Natural killer cell treated with Interleukin-12 subunit alpha and Interleukin-12 subunit beta and Interleukin-15 and Interleukin-18, amount 100 ng/mL, for 72 hours (primary cell): ENCODE measurements around the gene HACD1. TPM values are rescaled to one million over a fixed set of nuclear protein-coding genes. Genes with fewer than 3 reads are reported as not detected.

ENCODE experiments used
- ATAC-seq, 2 donors: fragments of 150-1000 bp; cut with Tn5 transposase in 1 of 2; sonication (Bioruptor Pico), chemical (Tn5 transposase) in 1 of 2; 2 replicates each; pipeline ENCODE4 v1.10.0; 2021
- DNase-seq: peaks from one replicate; pipeline ENCODE4 v3.0.0; 2022; ENCODE audit warnings: low spot score
- H3K27ac Mint-ChIP-seq, 2 donors: 1 replicate in 1 of 2; 2 replicates in 1 of 2; pipeline ENCODE4 v1.8.0; 2022; ENCODE audit warnings: mixed read lengths in 2 of 2, mild to moderate bottlenecking in 1 of 2, moderate library complexity in 1 of 2
- H3K27me3 Mint-ChIP-seq, 2 donors: 1 replicate in 1 of 2; 2 replicates in 1 of 2; pipeline ENCODE4 v1.8.0; 2022; ENCODE audit warnings: mixed read lengths in 2 of 2
- H3K36me3 Mint-ChIP-seq: one replicate; pipeline ENCODE4 v1.8.0; 2022; ENCODE audit warnings: mixed read lengths
- H3K4me1 Mint-ChIP-seq, 2 donors: 1 replicate in 1 of 2; 2 replicates in 1 of 2; pipeline ENCODE4 v1.8.0; 2022; ENCODE audit warnings: low read depth in 2 of 2, mixed read lengths in 2 of 2, mild to moderate bottlenecking in 1 of 2
- H3K4me3 Mint-ChIP-seq: one replicate; pipeline ENCODE4 v1.8.0; 2022; ENCODE audit warnings: mixed read lengths
- H3K9me3 Mint-ChIP-seq: 2 replicates; pipeline ENCODE4 v1.8.0; 2022; ENCODE audit warnings: mixed read lengths
- total RNA-seq, 2 donors: library from RNA; stranded (reverse); gene quantifications; one replicate each; pipeline ENCODE4 v1.2.3, GENCODE V29; 2022

The HACD1 gene
- total RNA-seq, 2 donors from 2014 or later = 1.2 to 2.3 TPM

GRCh38 chr10:17586821-17587234 lies 30.3 kb downstream of the HACD1 start:
- peaks cover 4 to 13% of the 10 kb centered on the region in 2 donors for H3K4me1 Mint-ChIP-seq
- peak in 1 of 2 donors; percentile 57 for ATAC-seq
- no peaks in the 10 kb centered on the region for H3K36me3 Mint-ChIP-seq
- H3K4me3 Mint-ChIP-seq = no peak overlapping the region
- no peaks in the 10 kb centered on the region for H3K27me3 Mint-ChIP-seq
- no peaks in the 10 kb centered on the region for H3K9me3 Mint-ChIP-seq
- no peak for DNase-seq
- peak overlapping the region; percentile 46 to 60 for H3K27ac Mint-ChIP-seq

DNA sequence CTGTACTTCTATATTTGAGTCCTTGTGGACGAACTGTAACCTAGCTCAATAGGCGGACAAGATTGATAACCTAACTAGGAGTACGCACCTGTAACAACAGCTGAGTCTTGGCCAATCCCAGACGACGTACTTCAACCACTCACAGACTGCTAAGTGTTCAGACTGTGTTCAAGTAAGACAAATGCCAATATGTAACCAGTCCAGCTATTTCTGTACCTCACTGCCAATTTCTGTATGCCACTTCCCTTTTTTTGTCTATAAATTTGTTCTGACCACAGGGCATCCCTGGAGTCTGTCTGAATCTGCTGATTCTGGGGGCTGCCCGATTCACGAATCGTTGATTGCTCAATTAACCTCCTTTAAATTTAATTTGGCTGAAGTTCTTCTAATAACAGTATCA lies 32.2 kb downstream of the HACD1 start:
- no peak for ATAC-seq
- H3K36me3 Mint-ChIP-seq = no peaks in the 10 kb centered on the region
- no peak overlapping the region for H3K4me3 Mint-ChIP-seq
- H3K9me3 Mint-ChIP-seq = no peaks in the 10 kb centered on the region
- no peak for DNase-seq
- H3K27me3 Mint-ChIP-seq = no peaks in the 10 kb centered on the region
- no peak overlapping the region for H3K27ac Mint-ChIP-seq
- H3K4me1 Mint-ChIP-seq = peaks cover 4 to 13% of the 10 kb centered on the region in 2 donors

DNA sequence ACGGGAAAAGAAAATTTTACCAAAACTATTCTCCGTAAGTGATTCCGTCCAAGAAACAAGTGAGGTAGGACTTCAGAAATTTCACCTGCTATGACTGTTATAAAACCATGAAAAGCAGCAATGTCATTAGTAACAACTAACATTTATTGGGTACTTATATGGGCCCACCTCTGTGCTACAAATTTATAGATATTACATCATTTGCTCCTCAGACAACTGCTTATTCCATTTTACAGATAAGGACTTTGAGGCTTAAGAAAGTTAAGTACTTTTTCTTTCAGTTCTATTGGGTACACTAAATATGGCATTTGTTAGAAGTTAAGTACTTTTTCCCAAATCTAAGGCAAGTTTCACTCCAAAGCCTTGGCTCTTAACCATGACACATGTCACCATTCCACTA lies 36.3 kb downstream of the HACD1 start:
- peaks cover 0 to 3% of the 10 kb centered on the region in 2 donors for H3K27me3 Mint-ChIP-seq
- H3K4me3 Mint-ChIP-seq = no peak overlapping the region
- no peak for DNase-seq
- H3K27ac Mint-ChIP-seq = no peak overlapping the region
- no peaks in the 10 kb centered on the region for H3K36me3 Mint-ChIP-seq
- no peaks in the 10 kb centered on the region for H3K9me3 Mint-ChIP-seq
- no peak for ATAC-seq
- H3K4me1 Mint-ChIP-seq = peaks cover under 1 to 1% of the 10 kb centered on the region in 2 donors

DNA sequence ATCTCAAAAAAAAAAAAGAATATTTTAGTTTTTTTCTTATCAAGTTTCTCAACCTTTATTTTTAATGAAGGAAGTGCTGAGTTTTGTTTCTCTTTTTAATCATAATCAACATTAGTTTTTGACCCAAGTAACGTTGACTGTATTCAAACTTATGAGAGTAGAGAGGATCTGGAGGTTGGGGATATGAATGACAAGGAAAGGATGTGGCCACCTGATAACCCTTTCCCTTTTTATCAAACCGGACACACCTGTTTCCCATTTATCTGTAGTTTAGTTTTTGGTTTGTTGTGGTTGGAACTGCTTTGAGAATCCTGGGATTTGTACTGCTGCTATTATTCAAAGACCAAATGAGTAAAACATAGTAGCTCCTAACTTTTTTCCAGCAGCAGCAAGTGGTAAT lies 38.6 kb downstream of the HACD1 start:
- Mint-ChIP-seq H3K27ac (peak overlapping the region in 1 of 2 donors; percentile 27), H3K9me3 (peaks cover 2% of the 10 kb centered on the region), H3K4me3 (no peak overlapping the region), H3K4me1 (peaks cover 9% of the 10 kb centered on the region in 2 donors), H3K36me3 (no peaks in the 10 kb centered on the region), H3K27me3 (peaks cover 0 to 3% of the 10 kb centered on the region in 2 donors)
- DNase-seq (no peak), ATAC-seq (no peak)

- Mint-ChIP-seq H3K36me3 (no peaks in the 10 kb centered on the region), H3K9me3 (peaks cover 2% of the 10 kb centered on the region), H3K27ac (no peak overlapping the region), H3K4me1 (peaks cover 9% of the 10 kb centered on the region in 2 donors), H3K4me3 (no peak overlapping the region), H3K27me3 (peaks cover 0 to 3% of the 10 kb centered on the region in 2 donors)
- no peak for ATAC-seq
- no peak for DNase-seq
Observed at GRCh38 chr10:17576768-17577167, 40.4 kb downstream of the HACD1 start.

DNA sequence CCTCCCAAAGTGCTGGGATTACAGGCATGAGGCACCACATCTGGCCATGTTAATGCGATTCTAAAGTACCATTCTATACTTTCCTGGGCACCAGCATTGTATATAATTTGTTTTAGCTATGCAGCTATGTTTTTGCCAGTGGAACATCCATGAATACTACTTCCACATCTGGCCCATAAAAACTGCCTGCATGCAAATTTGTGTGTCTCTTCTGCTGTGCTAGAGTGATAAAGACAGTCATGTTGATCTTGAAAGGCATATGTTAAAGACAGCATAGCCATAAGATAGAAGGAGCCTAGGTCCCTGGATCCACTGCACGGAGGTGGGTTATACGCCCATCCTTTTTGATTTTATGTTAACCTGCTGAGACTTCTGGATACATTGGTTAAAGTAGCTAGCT lies 52.3 kb downstream of the HACD1 start:
- H3K4me1 Mint-ChIP-seq = no peaks in the 10 kb centered on the region
- no peak for ATAC-seq
- no peak overlapping the region for H3K27ac Mint-ChIP-seq
- H3K27me3 Mint-ChIP-seq = no peaks in the 10 kb centered on the region
- H3K4me3 Mint-ChIP-seq = no peak overlapping the region
- H3K9me3 Mint-ChIP-seq = no peaks in the 10 kb centered on the region
- DNase-seq = no peak
- no peaks in the 10 kb centered on the region for H3K36me3 Mint-ChIP-seq

DNA sequence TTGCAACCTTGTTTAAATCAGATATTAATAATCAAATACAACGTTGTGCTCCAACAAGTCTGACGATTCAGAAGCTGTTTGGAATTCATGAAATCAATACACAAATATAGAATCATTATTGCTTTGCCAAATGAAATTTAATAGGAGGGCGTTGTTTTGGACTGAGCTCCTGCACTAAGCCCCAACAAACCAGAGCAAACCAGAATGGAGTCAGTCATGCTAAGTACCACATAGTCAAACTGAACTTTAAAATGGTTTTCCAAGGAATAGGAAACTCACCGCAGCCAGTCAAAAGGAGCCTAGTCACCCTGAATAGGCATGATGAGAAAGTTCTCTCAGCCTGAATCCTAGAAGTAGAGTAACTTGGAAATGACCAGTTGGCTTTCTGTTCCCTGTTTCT lies 53.7 kb downstream of the HACD1 start:
- H3K9me3 Mint-ChIP-seq = no peaks in the 10 kb centered on the region
- ATAC-seq = no peak
- H3K27ac Mint-ChIP-seq = no peak overlapping the region
- DNase-seq = no peak
- H3K27me3 Mint-ChIP-seq = no peaks in the 10 kb centered on the region
- no peaks in the 10 kb centered on the region for H3K36me3 Mint-ChIP-seq
- H3K4me3 Mint-ChIP-seq = no peak overlapping the region
- H3K4me1 Mint-ChIP-seq = peaks cover 0 to 5% of the 10 kb centered on the region in 2 donors

DNA sequence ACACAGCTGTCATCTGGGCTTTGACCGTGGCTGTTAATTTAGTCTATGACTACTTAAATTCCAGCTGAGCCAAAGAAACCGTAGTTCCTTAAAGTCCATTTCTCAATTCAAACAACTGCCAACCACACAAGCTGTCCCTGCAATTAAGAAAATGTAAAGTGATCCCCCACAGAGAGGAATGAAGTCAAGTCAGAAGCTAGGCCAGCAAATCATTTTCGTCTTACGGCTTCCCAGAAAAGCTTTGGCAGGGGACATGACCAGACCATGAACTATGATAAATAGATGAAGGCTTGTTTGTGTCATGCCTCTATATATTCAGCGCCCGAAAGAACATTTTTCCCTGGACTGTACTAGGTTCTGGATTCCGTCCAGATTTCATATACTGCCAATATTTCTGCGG lies 54.6 kb downstream of the HACD1 start:
- ATAC-seq = no peak
- no peaks in the 10 kb centered on the region for H3K9me3 Mint-ChIP-seq
- no peak for DNase-seq
- H3K36me3 Mint-ChIP-seq = no peaks in the 10 kb centered on the region
- H3K4me3 Mint-ChIP-seq = no peak overlapping the region
- H3K27ac Mint-ChIP-seq = no peak overlapping the region
- H3K27me3 Mint-ChIP-seq = no peaks in the 10 kb centered on the region
- peaks cover 0 to 5% of the 10 kb centered on the region in 2 donors for H3K4me1 Mint-ChIP-seq

GRCh38 chr10:17561111-17561510 lies 56.1 kb downstream of the HACD1 start:
- DNase-seq (no peak), ATAC-seq (no peak)
- Mint-ChIP-seq H3K27me3 (no peaks in the 10 kb centered on the region), H3K36me3 (no peaks in the 10 kb centered on the region), H3K4me1 (peaks cover 0 to 5% of the 10 kb centered on the region in 2 donors), H3K4me3 (no peak overlapping the region), H3K27ac (no peak overlapping the region), H3K9me3 (no peaks in the 10 kb centered on the region)

GRCh38 chr10:17557459-17557858 lies 59.7 kb downstream of the HACD1 start:
- Mint-ChIP-seq H3K4me1 (peaks cover 0 to 5% of the 10 kb centered on the region in 2 donors), H3K27me3 (no peaks in the 10 kb centered on the region), H3K36me3 (no peaks in the 10 kb centered on the region), H3K4me3 (no peak overlapping the region), H3K27ac (no peak overlapping the region), H3K9me3 (no peaks in the 10 kb centered on the region)
- DNase-seq (no peak), ATAC-seq (no peak)

DNA sequence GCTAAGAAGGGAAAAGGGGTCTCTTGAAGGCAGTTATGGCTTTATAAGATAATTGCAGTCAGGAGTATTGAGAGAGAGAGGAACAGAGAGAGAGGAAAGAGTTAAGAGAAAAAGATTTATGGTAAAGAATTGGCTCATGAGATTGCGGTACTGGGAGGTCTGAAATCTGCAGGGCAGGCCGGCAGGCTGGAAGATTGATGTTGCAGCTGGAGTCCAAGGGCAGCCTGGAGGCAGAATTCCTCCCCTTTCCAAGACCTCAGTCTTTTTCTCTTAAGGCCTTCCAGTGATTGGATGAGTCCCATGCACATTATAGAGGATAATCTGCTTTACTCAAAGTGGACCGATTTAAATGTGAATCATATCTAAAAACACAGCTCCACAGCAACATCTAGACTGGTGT lies 68.4 kb downstream of the HACD1 start:
- Mint-ChIP-seq H3K36me3 (no peaks in the 10 kb centered on the region), H3K27ac (peak overlapping the region in 1 of 2 donors; percentile 9), H3K4me3 (no peak overlapping the region), H3K4me1 (peaks cover 0 to 3% of the 10 kb centered on the region in 2 donors), H3K9me3 (no peaks in the 10 kb centered on the region), H3K27me3 (no peaks in the 10 kb centered on the region)
- DNase-seq (no peak), ATAC-seq (no peak)

DNA sequence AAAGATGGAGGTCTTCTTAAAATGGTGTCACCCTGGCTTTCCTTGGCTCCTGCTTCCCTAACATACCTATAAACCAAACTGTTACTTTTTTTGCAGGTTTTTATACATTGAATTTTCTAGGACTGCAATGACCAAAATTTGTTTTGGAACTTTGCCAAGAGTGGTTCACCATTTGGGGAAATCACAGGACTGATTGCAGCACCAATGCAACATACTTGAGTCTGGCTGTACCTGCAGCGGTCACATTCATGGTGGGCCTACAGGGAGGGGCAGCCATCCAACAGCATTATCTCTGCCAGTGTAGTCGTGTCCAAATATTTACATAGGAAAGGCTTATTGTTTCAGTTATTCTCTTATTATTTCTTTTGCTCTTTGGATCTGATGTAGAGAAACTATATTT lies 69.0 kb downstream of the HACD1 start:
- no peaks in the 10 kb centered on the region for H3K27me3 Mint-ChIP-seq
- no peak for ATAC-seq
- H3K4me3 Mint-ChIP-seq = no peak overlapping the region
- no peaks in the 10 kb centered on the region for H3K9me3 Mint-ChIP-seq
- H3K27ac Mint-ChIP-seq = peak overlapping the region in 1 of 2 donors; percentile 9
- DNase-seq = no peak
- H3K4me1 Mint-ChIP-seq = peaks cover 3% of the 10 kb centered on the region in 2 donors
- no peaks in the 10 kb centered on the region for H3K36me3 Mint-ChIP-seq

GRCh38 chr10:17547060-17547459 lies 70.1 kb downstream of the HACD1 start:
- Mint-ChIP-seq H3K4me3 (no peak overlapping the region), H3K4me1 (peaks cover 3% of the 10 kb centered on the region in 2 donors), H3K27me3 (no peaks in the 10 kb centered on the region), H3K27ac (no peak overlapping the region), H3K9me3 (no peaks in the 10 kb centered on the region), H3K36me3 (no peaks in the 10 kb centered on the region)
- no peak for DNase-seq
- ATAC-seq = no peak

GRCh38 chr10:17544465-17544864 lies 72.7 kb downstream of the HACD1 start:
- no peaks in the 10 kb centered on the region for H3K36me3 Mint-ChIP-seq
- ATAC-seq (no peak), DNase-seq (no peak)
- no peaks in the 10 kb centered on the region for H3K9me3 Mint-ChIP-seq
- H3K27me3 Mint-ChIP-seq = no peaks in the 10 kb centered on the region
- H3K27ac Mint-ChIP-seq = no peak overlapping the region
- H3K4me3 Mint-ChIP-seq = no peak overlapping the region
- peaks cover 3 to 5% of the 10 kb centered on the region in 2 donors for H3K4me1 Mint-ChIP-seq
